Astrocyte (in vitro differentiated cells and primary cell): ENCODE measurements around the gene GSE1.

Experiments
- CTCF ChIP-seq: IDR thresholded peaks from 2 replicates; pipeline ENCODE4 v1.5.1; 2011; ENCODE audit warnings: low read depth, mild to moderate bottlenecking, inconsistent platforms, low read length, moderate library complexity; ENCODE audit not compliant: insufficient read depth
- EZH2 ChIP-seq: IDR thresholded peaks from 2 replicates; pipeline ENCODE4 v1.6.1; 2012; ENCODE audit warnings: mild to moderate bottlenecking, low read length, inconsistent platforms; ENCODE audit not compliant: insufficient read depth

GRCh38 chr16:85605051-85605911, 7.8 kb upstream of the GSE1 start:
- TF ChIP-seq CTCF: no peak
- TF ChIP-seq EZH2: no peak
